Measurements from ENCODE around the gene AMPH.

The AMPH gene

GRCh38 chr7:38542156-38542555 is 89.0 kb downstream of the AMPH start:
- DNase-seq (ENCODE audit: low spot score), result no peak

GRCh38 chr7:38541440-38541839 is 89.7 kb downstream of the AMPH start:
- DNase-seq (ENCODE audit: low spot score), result no peak

GRCh38 chr7:38539477-38540081 is 91.6 kb downstream of the AMPH start:
- DNase-seq (ENCODE audit: low spot score), result no peak

GRCh38 chr7:38535073-38535472 is 96.1 kb downstream of the AMPH start:
- no peak for DNase-seq (ENCODE audit: low spot score)

DNA sequence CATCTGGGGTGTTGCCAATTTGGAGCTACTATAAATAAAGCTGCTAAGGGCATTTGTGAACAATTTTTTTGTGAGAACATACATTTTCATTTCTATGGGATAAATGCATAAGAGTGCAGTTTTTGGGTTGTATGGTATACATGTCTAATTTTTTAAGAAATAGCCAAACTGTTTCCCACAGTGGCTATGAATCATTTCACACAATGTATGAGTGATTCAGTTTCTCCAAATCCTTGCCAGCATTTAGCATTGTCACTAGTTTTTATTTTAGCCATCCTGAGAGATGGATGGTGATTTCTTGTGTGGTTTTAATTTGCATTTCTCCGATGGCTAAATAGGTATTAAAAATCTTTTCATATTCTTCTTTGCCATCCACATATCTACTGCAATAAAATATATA is 105.3 kb downstream of the AMPH start:
- no peak for DNase-seq (ENCODE audit: low spot score)

- no peak for DNase-seq (ENCODE audit: low spot score)
Measured at GRCh38 chr7:38524786-38525185, 106.4 kb downstream of the AMPH start.

DNA sequence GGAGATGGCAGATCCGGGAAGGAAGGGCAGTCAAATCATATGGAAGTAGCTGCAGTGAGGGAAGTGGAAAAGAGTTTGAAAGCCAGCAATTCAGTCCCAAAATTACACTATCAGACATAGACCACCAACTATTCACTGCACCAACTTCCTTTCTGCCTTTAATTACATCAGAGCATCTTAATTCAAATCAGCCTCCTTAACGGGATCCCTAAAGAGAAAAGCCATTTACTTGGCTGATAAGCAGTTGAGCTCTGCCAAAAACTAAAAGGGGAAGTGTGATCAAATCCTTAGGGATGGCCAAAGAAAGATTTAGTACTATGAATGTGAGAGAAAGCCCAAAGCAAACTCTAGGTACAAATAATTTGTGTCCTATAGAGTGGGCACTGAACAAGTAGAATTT is 110.4 kb downstream of the AMPH start:
- no peak for DNase-seq (ENCODE audit: low spot score)

DNA sequence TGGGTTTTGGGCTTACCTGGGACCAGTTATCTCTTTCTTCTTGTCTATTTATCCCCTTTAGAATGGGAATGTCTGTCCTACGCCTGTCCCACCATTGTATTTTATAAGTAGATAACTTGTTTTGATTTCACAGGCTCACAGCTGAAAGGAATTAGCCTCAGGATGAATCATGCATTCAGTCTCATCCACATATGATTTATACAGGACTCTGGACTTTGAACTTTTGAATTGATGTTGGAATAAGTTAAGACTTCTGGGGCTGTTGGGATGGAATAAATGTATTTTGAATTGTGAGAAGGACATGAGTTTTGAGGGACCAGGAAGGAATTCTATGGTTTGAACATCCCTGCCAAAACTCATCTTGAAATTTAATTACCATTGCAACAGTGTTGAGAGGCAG is 112.6 kb downstream of the AMPH start:
- DNase-seq (ENCODE audit: low spot score), result no peak

GRCh38 chr7:38512704-38513103 is 118.5 kb downstream of the AMPH start:
- no peak for DNase-seq (ENCODE audit: low spot score)

DNA sequence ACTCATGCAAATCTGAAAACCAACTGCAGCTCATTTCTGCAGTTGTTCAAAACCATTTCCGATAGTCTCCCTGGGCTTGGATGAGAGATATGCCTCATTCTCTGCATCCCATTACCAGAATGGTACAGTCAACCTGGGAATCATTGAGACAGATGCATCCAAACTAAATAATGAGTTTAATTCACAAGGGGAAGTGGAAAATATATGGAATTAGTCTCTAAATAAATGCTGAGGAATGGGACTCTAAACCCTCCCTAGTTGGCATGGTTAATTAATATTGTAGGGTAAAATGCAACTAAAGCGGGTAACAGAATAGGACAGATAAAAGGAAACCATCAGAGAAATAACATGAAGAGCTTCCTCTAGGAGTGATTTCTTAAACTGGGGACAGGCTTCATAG is 118.9 kb downstream of the AMPH start:
- no peak for DNase-seq (ENCODE audit: low spot score)

- no peak for DNase-seq (ENCODE audit: low spot score)
Measured at GRCh38 chr7:38507384-38507783, 123.8 kb downstream of the AMPH start.

DNA sequence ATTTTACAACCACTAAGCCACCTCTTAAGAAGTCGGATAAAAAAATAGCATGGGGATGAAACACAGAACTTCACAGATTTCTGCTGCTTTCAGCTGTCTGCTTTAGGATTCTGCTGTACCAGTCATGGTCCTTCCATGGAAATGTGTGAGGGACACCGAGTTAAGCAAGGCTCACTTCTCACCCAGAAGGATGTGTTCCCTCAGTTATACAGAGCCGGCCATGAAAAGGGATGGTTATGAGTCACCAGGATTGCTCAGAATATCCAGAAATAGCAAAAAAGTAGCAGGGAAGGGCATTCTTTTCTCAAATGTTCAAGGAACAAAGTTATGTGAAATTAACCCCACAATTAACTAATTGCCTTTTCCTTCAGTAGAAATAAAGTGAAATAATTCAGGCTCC is 124.4 kb downstream of the AMPH start:
- DNase-seq (ENCODE audit: low spot score), result no peak

DNA sequence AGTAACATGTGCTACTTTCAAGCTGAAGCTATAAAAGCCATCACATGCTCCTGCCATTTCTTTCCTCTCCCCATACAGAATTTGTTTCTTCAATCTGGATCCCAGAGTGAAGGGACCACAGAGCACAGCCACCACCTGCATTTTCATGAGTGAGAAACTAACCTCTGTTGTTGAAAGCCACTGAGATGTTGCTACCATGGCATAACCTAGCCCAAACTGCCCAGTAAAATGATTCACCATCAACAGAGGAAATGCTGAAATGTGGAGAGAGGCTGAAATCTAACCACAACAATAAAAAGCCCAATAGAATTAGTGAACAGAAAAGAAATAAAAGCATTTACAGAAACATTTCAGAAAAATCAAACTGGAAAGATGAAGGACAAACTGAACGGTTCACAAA is 125.2 kb downstream of the AMPH start:
- DNase-seq (ENCODE audit: low spot score), result no peak

GRCh38 chr7:38504684-38505083 is 126.5 kb downstream of the AMPH start:
- DNase-seq (ENCODE audit: low spot score), result no peak

- DNase-seq (ENCODE audit: low spot score), result no peak
Measured at GRCh38 chr7:38502848-38503247, 128.3 kb downstream of the AMPH start.

- no peak for DNase-seq (ENCODE audit: low spot score)
Measured at GRCh38 chr7:38502289-38502688, 128.9 kb downstream of the AMPH start.

DNA sequence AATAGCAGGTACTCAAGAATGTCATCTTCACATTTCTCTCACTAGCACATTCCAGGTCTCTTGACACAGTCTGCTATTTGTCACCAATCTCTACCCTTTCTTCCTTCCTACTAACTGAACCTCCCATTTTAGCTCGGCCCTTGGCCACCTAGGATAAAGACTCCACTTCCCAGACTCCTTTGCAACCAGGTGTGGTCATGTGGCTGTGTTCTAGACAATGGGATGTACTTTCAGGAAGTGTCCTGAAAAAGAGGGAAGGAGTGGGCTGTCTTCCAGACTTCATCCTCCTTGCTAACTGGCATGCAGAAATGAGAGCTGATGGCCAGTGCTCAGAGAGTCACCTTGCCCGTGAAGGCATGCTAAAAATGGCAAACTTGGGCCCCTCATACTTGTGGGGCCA is 139.2 kb downstream of the AMPH start:
- no peak for DNase-seq (ENCODE audit: low spot score)

- DNase-seq (ENCODE audit: low spot score), result no peak
Measured at GRCh38 chr7:38482521-38482920, 148.7 kb downstream of the AMPH start.

DNA sequence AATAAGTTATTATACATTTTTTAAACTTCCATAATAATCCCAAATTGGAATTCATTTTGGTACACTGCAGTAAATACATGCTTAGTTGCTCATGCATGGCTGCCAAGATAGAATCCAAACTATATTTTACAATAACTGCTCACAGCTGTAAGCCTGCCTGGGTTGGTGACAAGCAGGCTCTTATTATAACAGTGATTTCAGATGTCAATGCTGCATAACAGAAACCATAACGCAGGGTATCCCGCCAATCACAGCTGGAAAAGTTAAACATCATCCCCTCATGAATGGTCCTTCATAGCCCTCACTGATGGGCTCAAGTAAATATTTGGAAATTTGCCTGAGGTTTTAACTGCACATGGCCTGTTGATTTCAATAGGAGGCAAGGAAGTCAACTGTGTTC is 149.8 kb downstream of the AMPH start:
- DNase-seq (ENCODE audit: low spot score), result no peak

DNA sequence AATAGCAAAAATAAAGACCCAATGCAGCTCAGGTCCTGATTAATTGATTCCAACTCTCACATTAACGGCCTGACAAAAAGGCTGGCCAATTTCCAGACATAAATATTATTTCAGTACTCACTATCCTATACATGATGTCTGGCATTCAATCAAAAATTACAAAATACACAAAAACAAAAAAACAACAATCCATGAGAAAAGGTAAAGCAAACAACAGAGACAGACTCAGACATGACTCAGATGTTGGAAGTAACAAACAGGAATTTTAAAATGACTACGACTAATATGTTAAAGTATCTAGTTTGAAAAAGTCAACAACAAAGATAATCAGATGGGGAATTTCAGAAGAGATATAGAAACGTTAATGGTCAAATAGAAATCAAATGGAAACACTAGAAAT is 152.8 kb downstream of the AMPH start:
- no peak for DNase-seq (ENCODE audit: low spot score)

DNA sequence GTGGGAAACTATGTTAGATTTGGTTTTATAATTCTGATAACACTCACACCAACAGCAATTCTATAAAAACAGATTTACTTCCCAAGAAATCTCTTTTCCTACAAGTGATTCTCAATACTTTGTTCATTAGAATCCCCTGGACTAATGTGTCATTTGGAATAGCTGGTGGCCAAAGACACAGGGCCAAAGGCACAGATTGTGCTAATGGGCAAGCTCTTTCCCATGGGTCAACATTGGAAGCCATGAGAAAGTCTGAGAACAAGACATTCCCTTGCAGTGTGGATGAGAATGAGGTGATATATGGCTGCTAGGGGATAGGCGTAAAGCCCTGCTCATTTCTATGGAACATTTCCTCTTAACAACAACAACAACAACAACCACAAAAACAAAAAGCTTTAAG is 153.8 kb downstream of the AMPH start:
- DNase-seq (ENCODE audit: low spot score), result no peak

DNA sequence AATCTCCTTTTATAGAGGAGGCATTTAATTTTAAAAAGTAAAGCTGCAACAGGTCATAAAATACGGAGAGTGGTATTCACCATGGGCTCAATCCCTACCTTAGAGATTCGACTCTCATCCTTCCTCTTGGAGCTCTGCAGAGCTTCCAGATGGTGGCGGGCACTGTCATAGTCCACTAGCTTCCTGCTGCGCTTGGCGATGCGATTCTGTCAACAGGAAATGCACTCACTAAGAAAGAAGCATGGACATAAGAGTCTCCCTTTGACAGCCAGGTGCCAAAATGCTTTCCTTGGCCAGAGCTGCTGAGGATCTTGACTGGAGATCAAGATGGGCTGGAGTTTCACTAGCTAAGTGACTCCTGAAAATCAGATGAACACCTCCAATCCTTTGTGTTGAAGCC is 154.4 kb downstream of the AMPH start:
- DNase-seq (ENCODE audit: low spot score), result no peak

DNA sequence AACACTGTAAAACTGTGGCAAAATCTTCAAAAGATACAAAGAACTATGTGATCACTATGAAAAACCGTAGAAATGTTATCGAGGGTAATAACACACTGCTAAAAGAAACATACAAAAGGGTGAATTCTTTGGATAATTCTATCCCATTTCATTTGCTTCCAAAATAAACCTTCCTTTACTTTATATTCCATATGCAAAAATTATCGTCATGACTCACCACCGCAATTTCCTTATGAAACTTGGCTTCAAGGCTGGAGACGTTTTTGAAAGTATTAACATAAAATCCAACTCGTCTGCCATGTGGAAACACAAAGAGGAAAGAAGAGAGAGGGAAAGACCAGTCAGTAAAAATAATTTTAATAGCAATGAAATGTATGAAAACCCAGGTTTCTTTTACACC is 165.2 kb downstream of the AMPH start:
- no peak for DNase-seq (ENCODE audit: low spot score)

- DNase-seq (ENCODE audit: low spot score), result peak; percentile 79
Measured at GRCh38 chr7:38463277-38464225, 167.6 kb downstream of the AMPH start.

Measured in CD4-positive, alpha-beta T cell treated with Interleukin-15 for 4 hours (primary cell).